Tibial nerve (tissue), 4 donors: ENCODE measurements around the gene KCNA10.

ENCODE experiments used
- EP300 ChIP-seq, 2 donors: sonication (generic); formaldehyde crosslinking; IDR thresholded peaks; one replicate each; pipeline ENCODE4 v1.6.1; 2017; ENCODE audit warnings: antibody characterized with exemption in 2 of 2, mild to moderate bottlenecking in 1 of 2
- POLR2A ChIP-seq, 2 donors: fragments of 450-650 bp; IDR thresholded peaks; one replicate each; pipeline ENCODE4 v1.6.1; 2017; ENCODE audit warnings: antibody characterized with exemption in 2 of 2, mild to moderate bottlenecking in 2 of 2, moderate library complexity in 2 of 2
- TF ChIP-seq, protein P1 (sequence below), 5 experiments: fragments of 200-600 bp in 3 of 5; fragments of 450-650 bp in 2 of 5; sonication (generic) in 3 of 5; IDR thresholded peaks; one replicate each; pipeline ENCODE4 v1.5.1; 2016 to 2019; ENCODE audit warnings: antibody characterized with exemption in 5 of 5, mild to moderate bottlenecking in 3 of 5, moderate library complexity in 2 of 5

DNA sequence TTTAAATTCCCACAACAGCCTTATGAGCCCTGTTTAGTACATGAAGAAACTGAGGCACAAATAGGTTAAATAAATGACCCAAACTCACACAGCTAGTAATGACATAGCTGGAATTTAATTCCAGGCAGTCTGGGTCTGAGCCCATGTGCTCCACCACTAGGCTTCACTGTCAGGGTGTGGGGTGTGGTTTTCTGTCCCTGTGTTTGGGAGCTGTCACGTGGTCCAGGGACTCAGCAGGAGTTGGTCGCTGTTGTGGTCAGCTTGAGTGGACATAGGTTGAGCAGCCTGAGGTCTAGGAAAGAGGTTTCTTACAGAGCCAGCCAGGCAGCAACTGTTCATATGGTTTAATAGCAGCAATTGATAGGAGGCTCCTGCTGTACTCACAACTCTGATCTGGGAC, 28.0 kb upstream of the KCNA10 start:
- TF ChIP-seq POLR2A (IDR thresholded peaks at IDR 0.05) (no peak), EP300 (IDR thresholded peaks at IDR 0.05) (no peak)
- TF ChIP-seq, protein P1, sequence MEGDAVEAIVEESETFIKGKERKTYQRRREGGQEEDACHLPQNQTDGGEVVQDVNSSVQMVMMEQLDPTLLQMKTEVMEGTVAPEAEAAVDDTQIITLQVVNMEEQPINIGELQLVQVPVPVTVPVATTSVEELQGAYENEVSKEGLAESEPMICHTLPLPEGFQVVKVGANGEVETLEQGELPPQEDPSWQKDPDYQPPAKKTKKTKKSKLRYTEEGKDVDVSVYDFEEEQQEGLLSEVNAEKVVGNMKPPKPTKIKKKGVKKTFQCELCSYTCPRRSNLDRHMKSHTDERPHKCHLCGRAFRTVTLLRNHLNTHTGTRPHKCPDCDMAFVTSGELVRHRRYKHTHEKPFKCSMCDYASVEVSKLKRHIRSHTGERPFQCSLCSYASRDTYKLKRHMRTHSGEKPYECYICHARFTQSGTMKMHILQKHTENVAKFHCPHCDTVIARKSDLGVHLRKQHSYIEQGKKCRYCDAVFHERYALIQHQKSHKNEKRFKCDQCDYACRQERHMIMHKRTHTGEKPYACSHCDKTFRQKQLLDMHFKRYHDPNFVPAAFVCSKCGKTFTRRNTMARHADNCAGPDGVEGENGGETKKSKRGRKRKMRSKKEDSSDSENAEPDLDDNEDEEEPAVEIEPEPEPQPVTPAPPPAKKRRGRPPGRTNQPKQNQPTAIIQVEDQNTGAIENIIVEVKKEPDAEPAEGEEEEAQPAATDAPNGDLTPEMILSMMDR (IDR thresholded peaks at IDR 0.05), result no peak
